NOMO-1 (cell line): ENCODE measurements around the gene BEND6.
A peak's percentile ranks its signal among the peaks of the same experiment; 100 is the strongest.
"Not testable (repeated sequence)": the region's sequence is repeated elsewhere in the genome, so short reads cannot be mapped to it uniquely, and the experiment has no call there.

ENCODE experiments used
- DNase-seq, 2 experiments: peaks; one replicate each; lab custom pipeline; 2025; ENCODE audit not compliant: unreplicated experiment in 2 of 2; lab: John Stamatoyannopoulos, UW

The BEND6 gene

GRCh38 chr6:56977192-56977591 lies 22.3 kb downstream of the BEND6 start:
- no peak for DNase-seq

GRCh38 chr6:56978530-56978929 lies 23.6 kb downstream of the BEND6 start:
- no peak for DNase-seq

- peak; percentile 60 to 93 for DNase-seq
Observed at GRCh38 chr6:56984361-56984760, 29.5 kb downstream of the BEND6 start.

- DNase-seq = no peak
Observed at GRCh38 chr6:56984884-56985283, 30.0 kb downstream of the BEND6 start.

GRCh38 chr6:56986611-56987010 lies 31.7 kb downstream of the BEND6 start:
- DNase-seq = no peak

- no peak for DNase-seq
Observed at GRCh38 chr6:56988145-56988544, 33.2 kb downstream of the BEND6 start.

- no peak for DNase-seq
Observed at GRCh38 chr6:56992036-56992435, 37.1 kb downstream of the BEND6 start.

- no peak for DNase-seq
Observed at GRCh38 chr6:56992703-56993102, 37.8 kb downstream of the BEND6 start.

- no peak for DNase-seq
Observed at GRCh38 chr6:56995347-56995902, 40.5 kb downstream of the BEND6 start.

- no peak for DNase-seq
Observed at GRCh38 chr6:56996401-56996800, 41.5 kb downstream of the BEND6 start.

- no peak for DNase-seq
Observed at GRCh38 chr6:56999049-56999448, 44.1 kb downstream of the BEND6 start.

GRCh38 chr6:56999748-57000147 lies 44.8 kb downstream of the BEND6 start:
- DNase-seq = not testable (repeated sequence)

- DNase-seq = no peak
Observed at GRCh38 chr6:57002197-57002596, 47.3 kb downstream of the BEND6 start.

GRCh38 chr6:57004292-57004691 lies 49.4 kb downstream of the BEND6 start:
- no peak for DNase-seq

GRCh38 chr6:57006101-57006500 lies 51.2 kb downstream of the BEND6 start:
- DNase-seq = no peak

GRCh38 chr6:57008069-57008468 lies 53.2 kb downstream of the BEND6 start:
- not testable (repeated sequence) for DNase-seq

GRCh38 chr6:57013521-57013926 lies 58.6 kb downstream of the BEND6 start:
- DNase-seq = no peak

- no peak for DNase-seq
Observed at GRCh38 chr6:57017069-57017468, 62.2 kb downstream of the BEND6 start.

GRCh38 chr6:57017841-57018240 lies 62.9 kb downstream of the BEND6 start:
- DNase-seq = no peak

GRCh38 chr6:57019434-57019833 lies 64.5 kb downstream of the BEND6 start:
- no peak for DNase-seq

GRCh38 chr6:57021086-57021720 lies 66.3 kb downstream of the BEND6 start:
- peak; percentile 7 to 66 for DNase-seq

- DNase-seq = no peak
Observed at GRCh38 chr6:57024321-57024720, 69.4 kb downstream of the BEND6 start.

- DNase-seq = no peak
Observed at GRCh38 chr6:57024775-57025174, 69.9 kb downstream of the BEND6 start.
